Natural killer cell (primary cell): Measurements from ENCODE around the gene CXCR5. TPM values are rescaled to one million over a fixed set of nuclear protein-coding genes. Genes with fewer than 3 reads are reported as not detected.

Source experiments
- ATAC-seq, 3 donors: fragments of 150-1000 bp in 2 of 3; fragments of 200-7000 bp in 1 of 3; cut with Tn5 transposase; 1 replicate in 1 of 3; 2 replicates in 2 of 3; pipeline ENCODE4 v1.10.0; 2021; ENCODE audit warnings: mild to moderate bottlenecking in 2 of 3, moderate library complexity in 2 of 3
- DNase-seq, 2 donors: peaks; one replicate each; pipeline versions ENCODE4 v3.0.0 to v3.0.0-alpha.2; 2013 to 2021; ENCODE audit warnings: mixed read lengths in 1 of 2
- H3K27ac ChIP-seq: one replicate; pipeline ENCODE4 v1.5.1; 2013; ENCODE audit warnings: mild to moderate bottlenecking, low read length
- H3K27me3 ChIP-seq: one replicate; pipeline ENCODE4 v1.6.1; 2013; ENCODE audit warnings: low read length; ENCODE audit not compliant: control insufficient read depth, insufficient read depth
- H3K36me3 ChIP-seq: one replicate; pipeline ENCODE4 v1.6.1; 2013; ENCODE audit warnings: low read length; ENCODE audit not compliant: control insufficient read depth, insufficient read depth
- H3K4me1 ChIP-seq: one replicate; pipeline ENCODE4 v1.6.1; 2013; ENCODE audit warnings: low read length; ENCODE audit not compliant: control insufficient read depth, insufficient read depth
- H3K4me3 ChIP-seq: one replicate; pipeline ENCODE4 v1.5.1; 2013; ENCODE audit warnings: low read length
- H3K9me3 ChIP-seq: one replicate; pipeline ENCODE4 v1.6.1; 2013; ENCODE audit warnings: low read length; ENCODE audit not compliant: control insufficient read depth, insufficient read depth
- H3K27ac Mint-ChIP-seq, 2 donors: one replicate each; pipeline ENCODE4 v1.8.0; 2022; ENCODE audit warnings: mild to moderate bottlenecking in 2 of 2, mixed read lengths in 2 of 2, moderate library complexity in 1 of 2
- H3K27me3 Mint-ChIP-seq, 2 donors: one replicate each; pipeline ENCODE4 v1.8.0; 2022; ENCODE audit warnings: low read depth in 2 of 2, mixed read lengths in 2 of 2
- H3K36me3 Mint-ChIP-seq: one replicate; pipeline ENCODE4 v1.8.0; 2022; ENCODE audit warnings: mixed read lengths
- H3K4me1 Mint-ChIP-seq, 2 donors: one replicate each; pipeline ENCODE4 v1.8.0; 2022; ENCODE audit warnings: mixed read lengths in 2 of 2
- H3K4me3 Mint-ChIP-seq: one replicate; pipeline ENCODE4 v1.8.0; 2022; ENCODE audit warnings: mild to moderate bottlenecking, moderate library complexity, mixed read lengths
- H3K9me3 Mint-ChIP-seq, 2 donors: one replicate each; pipeline ENCODE4 v1.8.0; 2022; ENCODE audit warnings: mixed read lengths in 2 of 2
- CTCF ChIP-seq: fragments of 200-600 bp; IDR thresholded peaks from one replicate; pipeline ENCODE4 v1.8.0; 2022; ENCODE audit warnings: antibody characterized with exemption
- WGBS: methylation state at CpG from one replicate; pipeline ENCODE4 v1.1.7; 2013; ENCODE audit warnings: missing lambda C conversion rate; ENCODE audit not compliant: insufficient coverage; 5-methylcytosine and 5-hydroxymethylcytosine counted together
- intact Hi-C: fragments of 100-400 bp; cut with micrococcal nuclease; formaldehyde crosslinking; loops from one replicate; pipeline ENCODE4 v1.14.2; 2022
- total RNA-seq, 4 donors: library from RNA; stranded (reverse); fragments of 120-200 nt in 1 of 4; gene quantifications; one replicate each; pipeline versions ENCODE4 v1.2.3 to v1.2.4, GENCODE V29; 2013 to 2022

The CXCR5 gene
- total RNA-seq, 3 donors from 2014 or later (not counting 1 experiment from before 2014, with no cell fraction given): 0.56 to 1.3 (median 0.86) TPM

GRCh38 chr11:118843565-118843964 lies 40.1 kb upstream of the CXCR5 start:
- H3K4me3 ChIP-seq: no peak overlapping the region
- no peak overlapping the region for H3K27ac ChIP-seq
- H3K4me1 ChIP-seq: no peaks in the 10 kb centered on the region
- H3K9me3 ChIP-seq: no peaks in the 10 kb centered on the region
- no peak for TF ChIP-seq CTCF
- Mint-ChIP-seq H3K4me3 (no peak overlapping the region), H3K36me3 (no peaks in the 10 kb centered on the region), H3K4me1 (peaks cover 6 to 16% of the 10 kb centered on the region in 2 donors), H3K9me3 (no peaks in the 10 kb centered on the region), H3K27ac (no peak overlapping the region), H3K27me3 (no peaks in the 10 kb centered on the region)
- intact Hi-C loops: no loop called here
- ATAC-seq (no peak), DNase-seq (no peak)
- 92% methylated on average over 2 of the region's 2 CpGs for WGBS
- H3K36me3 ChIP-seq: no peaks in the 10 kb centered on the region
- no peaks in the 10 kb centered on the region for H3K27me3 ChIP-seq

- H3K4me1 Mint-ChIP-seq: peaks cover 6 to 16% of the 10 kb centered on the region in 2 donors
- no peak overlapping the region for H3K4me3 Mint-ChIP-seq
- no peak for ATAC-seq
Measured at GRCh38 chr11:118845369-118845768, 38.3 kb upstream of the CXCR5 start.

GRCh38 chr11:118846181-118846935 lies 37.3 kb upstream of the CXCR5 start:
- H3K9me3 ChIP-seq: no peaks in the 10 kb centered on the region
- 96% methylated on average over 3 of the region's 3 CpGs for WGBS
- H3K4me3 Mint-ChIP-seq: no peak overlapping the region

More at GRCh38 chr11:118845369-118845768, 38.3 kb upstream of the CXCR5 start:
- Histone ChIP-seq H3K27me3 (no peaks in the 10 kb centered on the region), H3K27ac (no peak overlapping the region), H3K9me3 (no peaks in the 10 kb centered on the region), H3K4me1 (no peaks in the 10 kb centered on the region), H3K4me3 (no peak overlapping the region), H3K36me3 (no peaks in the 10 kb centered on the region)
- Mint-ChIP-seq H3K9me3 (no peaks in the 10 kb centered on the region), H3K36me3 (no peaks in the 10 kb centered on the region), H3K27me3 (no peaks in the 10 kb centered on the region), H3K27ac (no peak overlapping the region)
- DNase-seq: no peak
- TF ChIP-seq CTCF: no peak
- intact Hi-C loops: no loop called here

More at GRCh38 chr11:118846181-118846935, 37.3 kb upstream of the CXCR5 start:
- Histone ChIP-seq H3K4me3 (no peak overlapping the region), H3K27me3 (no peaks in the 10 kb centered on the region), H3K27ac (no peak overlapping the region), H3K4me1 (no peaks in the 10 kb centered on the region), H3K36me3 (no peaks in the 10 kb centered on the region)
- TF ChIP-seq CTCF: no peak
- Mint-ChIP-seq H3K36me3 (no peaks in the 10 kb centered on the region), H3K9me3 (no peaks in the 10 kb centered on the region), H3K27ac (no peak overlapping the region), H3K27me3 (no peaks in the 10 kb centered on the region), H3K4me1 (peaks cover 6 to 12% of the 10 kb centered on the region in 2 donors)
- no peak for DNase-seq
- no peak for ATAC-seq
- intact Hi-C loops: no loop called here
